Tibial artery (tissue), 4 donors: ENCODE results near the gene SCAPER.
A peak's percentile ranks its signal among the peaks of the same experiment; 100 is the strongest.

Experiments
- DNase-seq, 2 donors: peaks; one replicate each; pipeline ENCODE4 v3.0.0-alpha.2; 2019
- H3K27ac ChIP-seq, 2 donors: fragments of 200-600 bp; sonication (generic) in 1 of 2; 1 replicate in 1 of 2; 2 replicates in 1 of 2; pipeline ENCODE4 v1.5.1; 2018 to 2019; ENCODE audit warnings: mild to moderate bottlenecking in 1 of 2
- H3K27me3 ChIP-seq, 2 donors: fragments of 200-600 bp; sonication (generic) in 1 of 2; one replicate each; pipeline versions ENCODE4 v1.5.1 to v1.6.0; 2016 to 2019
- H3K36me3 ChIP-seq, 3 donors: fragments of 200-600 bp; sonication (generic) in 2 of 3; one replicate each; pipeline ENCODE4 v1.5.1; 2016 to 2019; ENCODE audit warnings: mild to moderate bottlenecking in 2 of 3
- H3K4me1 ChIP-seq, 4 donors: fragments of 200-600 bp; sonication (generic) in 2 of 4; 1 replicate in 3 of 4; 2 replicates in 1 of 4; pipeline ENCODE4 v1.5.1; 2016 to 2019
- H3K4me3 ChIP-seq, 2 donors: fragments of 200-600 bp; sonication (generic) in 1 of 2; 1 replicate in 1 of 2; 2 replicates in 1 of 2; pipeline ENCODE4 v1.5.1; 2018 to 2019; ENCODE audit warnings: mild to moderate bottlenecking in 2 of 2
- H3K9me3 ChIP-seq, 3 donors: fragments of 200-600 bp; sonication (generic) in 1 of 3; one replicate each; pipeline ENCODE4 v1.5.1; 2016 to 2019
- CTCF ChIP-seq, 2 experiments: fragments of 200-600 bp in 1 of 2; fragments of 450-650 bp in 1 of 2; IDR thresholded peaks; one replicate each; pipeline ENCODE4 v1.5.1; 2017 to 2019; ENCODE audit warnings: antibody characterized with exemption in 2 of 2, mild to moderate bottlenecking in 1 of 2, moderate library complexity in 1 of 2
- intact Hi-C: fragments of 100-400 bp; cut with DNase I; formaldehyde crosslinking; loops from one replicate; pipeline ENCODE4 v1.15.0; 2023; ENCODE audit warnings: low total_unique reads

The SCAPER gene

GRCh38 chr15:76572983-76573314, 332.2 kb downstream of the SCAPER start:
- peaks cover 0 to 62% (median 24%) of the 10 kb centered on the region in 4 donors for H3K4me1 ChIP-seq
- H3K9me3 ChIP-seq, result no peaks in the 10 kb centered on the region
- H3K27me3 ChIP-seq, result no peaks in the 10 kb centered on the region
- intact Hi-C loops, result no loop called here
- H3K36me3 ChIP-seq, result peaks cover 0 to 7% (median 3%) of the 10 kb centered on the region in 3 donors
- DNase-seq, result no peak
- H3K4me3 ChIP-seq, result peak overlapping the region; percentile 30 to 35
- H3K27ac ChIP-seq, result no peak overlapping the region
- TF ChIP-seq CTCF (IDR thresholded peaks at IDR 0.05), result no peak

GRCh38 chr15:76566276-76566675, 338.9 kb downstream of the SCAPER start:
- no peak for DNase-seq

GRCh38 chr15:76565366-76565765, 339.8 kb downstream of the SCAPER start:
- peaks cover 0 to 7% (median 3%) of the 10 kb centered on the region in 3 donors for H3K36me3 ChIP-seq
- no peak for TF ChIP-seq CTCF (IDR thresholded peaks at IDR 0.05)
- intact Hi-C loops, result no loop called here
- H3K4me1 ChIP-seq, result no peaks in the 10 kb centered on the region
- no peaks in the 10 kb centered on the region for H3K27me3 ChIP-seq
- no peak overlapping the region for H3K4me3 ChIP-seq
- no peak overlapping the region for H3K27ac ChIP-seq
- DNase-seq, result no peak
- peaks cover 0 to 5% (median 0%) of the 10 kb centered on the region in 3 donors for H3K9me3 ChIP-seq

More at GRCh38 chr15:76566276-76566675, 338.9 kb downstream of the SCAPER start:
- H3K4me1 ChIP-seq, result no peaks in the 10 kb centered on the region
- intact Hi-C loops, result no loop called here
- no peaks in the 10 kb centered on the region for H3K27me3 ChIP-seq
- H3K36me3 ChIP-seq, result peaks cover 0 to 7% (median 3%) of the 10 kb centered on the region in 3 donors
- TF ChIP-seq CTCF (IDR thresholded peaks at IDR 0.05), result no peak
- no peak overlapping the region for H3K27ac ChIP-seq
- H3K4me3 ChIP-seq, result no peak overlapping the region
- H3K9me3 ChIP-seq, result peaks cover 0 to 5% (median 0%) of the 10 kb centered on the region in 3 donors

GRCh38 chr15:76555247-76555646, 349.9 kb downstream of the SCAPER start:
- Histone ChIP-seq H3K27ac (no peak overlapping the region), H3K9me3 (no peaks in the 10 kb centered on the region), H3K27me3 (no peaks in the 10 kb centered on the region), H3K4me1 (no peaks in the 10 kb centered on the region), H3K36me3 (no peaks in the 10 kb centered on the region), H3K4me3 (no peak overlapping the region)
- no peak for TF ChIP-seq CTCF (IDR thresholded peaks at IDR 0.05)
- intact Hi-C loops, result no loop called here
- no peak for DNase-seq

GRCh38 chr15:76553564-76553963, 351.6 kb downstream of the SCAPER start:
- no peaks in the 10 kb centered on the region for H3K9me3 ChIP-seq
- no peak for DNase-seq
- TF ChIP-seq CTCF (IDR thresholded peaks at IDR 0.05), result no peak
- H3K36me3 ChIP-seq, result no peaks in the 10 kb centered on the region
- H3K27me3 ChIP-seq, result no peaks in the 10 kb centered on the region
- intact Hi-C loops, result no loop called here
- H3K4me1 ChIP-seq, result no peaks in the 10 kb centered on the region
- H3K27ac ChIP-seq, result no peak overlapping the region
- H3K4me3 ChIP-seq, result no peak overlapping the region

GRCh38 chr15:76553102-76553501, 352.0 kb downstream of the SCAPER start:
- H3K9me3 ChIP-seq, result no peaks in the 10 kb centered on the region
- intact Hi-C loops, result no loop called here
- no peak overlapping the region for H3K4me3 ChIP-seq
- no peak for DNase-seq
- no peaks in the 10 kb centered on the region for H3K4me1 ChIP-seq
- H3K36me3 ChIP-seq, result no peaks in the 10 kb centered on the region
- no peak for TF ChIP-seq CTCF (IDR thresholded peaks at IDR 0.05)
- H3K27ac ChIP-seq, result no peak overlapping the region
- H3K27me3 ChIP-seq, result no peaks in the 10 kb centered on the region
